Lung (tissue), 16 donors: Measurements from ENCODE around the gene NIPAL3. TPM values are rescaled to one million over a fixed set of nuclear protein-coding genes. Genes with fewer than 3 reads are reported as not detected.
A peak's percentile ranks its signal among the peaks of the same experiment; 100 is the strongest.

Experiments
- ATAC-seq: fragments of 200-7000 bp; cut with Tn5 transposase; one replicate; pipeline ENCODE4 v1.9.1; 2020; ENCODE audit warnings: moderate number of reproducible peaks; ENCODE audit not compliant: insufficient read depth, low FRiP score
- DNase-seq, 3 donors: peaks; one replicate each; pipeline ENCODE4 v3.0.0-alpha.2; 2013 to 2017
- H3K27ac ChIP-seq, 2 donors: one replicate each; pipeline ENCODE4 v1.5.1; 2013; ENCODE audit warnings: mild to moderate bottlenecking in 2 of 2, moderate library complexity in 2 of 2, control low read depth in 1 of 2, inconsistent platforms in 1 of 2, low read depth in 1 of 2, low read length in 1 of 2
- H3K27me3 ChIP-seq, 3 donors: one replicate each; pipeline ENCODE4 v1.5.1; 2013; ENCODE audit warnings: low read length in 2 of 3; ENCODE audit not compliant: control insufficient read depth in 3 of 3, insufficient read depth in 3 of 3
- H3K36me3 ChIP-seq, 4 donors: one replicate each; pipeline ENCODE4 v1.5.1; 2013; ENCODE audit warnings: low read length in 4 of 4, mild to moderate bottlenecking in 1 of 4, moderate library complexity in 1 of 4; ENCODE audit not compliant: control insufficient read depth in 4 of 4, insufficient read depth in 4 of 4
- H3K4me1 ChIP-seq, 5 donors: one replicate each; pipeline ENCODE4 v1.5.1; 2013; ENCODE audit warnings: low read length in 5 of 5, mild to moderate bottlenecking in 2 of 5, moderate library complexity in 1 of 5; ENCODE audit not compliant: control insufficient read depth in 5 of 5, insufficient read depth in 5 of 5
- H3K4me3 ChIP-seq: one replicate; pipeline ENCODE4 v1.5.1; 2013; ENCODE audit warnings: mild to moderate bottlenecking, control low read depth, moderate library complexity
- H3K9ac ChIP-seq, 2 donors: one replicate each; pipeline ENCODE4 v1.5.1; 2013; ENCODE audit warnings: low read length in 2 of 2, control low read depth in 1 of 2; ENCODE audit not compliant: insufficient read depth in 1 of 2
- H3K9me3 ChIP-seq, 4 donors: one replicate each; pipeline ENCODE4 v1.5.1; 2013; ENCODE audit warnings: low read length in 3 of 4, mild to moderate bottlenecking in 1 of 4, moderate library complexity in 1 of 4; ENCODE audit not compliant: control insufficient read depth in 4 of 4, insufficient read depth in 3 of 4
- WGBS, 2 donors: extraction: QIAGEN DNeasy Blood & Tissue Kit; methylation state at CpG; one replicate each; pipeline ENCODE4 v1.1.7; 2013; 5-methylcytosine and 5-hydroxymethylcytosine counted together
- long read RNA-seq, 5 donors: transcript quantifications; one replicate each; lab custom pipeline, GENCODE V29; 2026
- polyA plus RNA-seq, 2 donors: library from polyadenylated mRNA; stranded (reverse); fragments of 200-250 nt; gene quantifications; one replicate each; pipeline ENCODE4 v1.2.1, GENCODE V29; 2013
- total RNA-seq, 2 donors: library from RNA; depleted of rRNA in 1 of 2; stranded (reverse); fragments of >200 nt in 1 of 2; gene quantifications; one replicate each; pipeline ENCODE4 v1.2.1, GENCODE V29; 2014 to 2021
- TF ChIP-seq, protein P1 (sequence below): IDR thresholded peaks from 2 replicates; pipeline ENCODE4 v1.5.1; 2012; ENCODE audit warnings: mild to moderate bottlenecking; ENCODE audit errors: control extremely low read depth, extremely low read depth
- donor health status: control.
- donor health status: control.
- donor health status: Bipolar disorder and iron deficiency.
- donor health status: healthy.
- donor health status: DM: yes; HTN: yes; CAD: no.

The NIPAL3 gene
- total RNA-seq (10 to 100 TPM; 25.7 to 31.8 TPM), polyA plus RNA-seq (10 to 100 TPM; 11.9 to 14.0 TPM)
- long read RNA-seq, donor 1, partial matches to known transcripts = 0 of 1 reads
- long read RNA-seq, donor 1, other reads (novel, unspliced or antisense) = 0 of 1 reads
- long read RNA-seq, donor 2, partial matches to known transcripts = 0 of 2 reads
- long read RNA-seq, donor 2, other reads (novel, unspliced or antisense) = 0 of 2 reads
- long read RNA-seq, donor 3, partial matches to known transcripts = 0 of 1 reads
- long read RNA-seq, donor 3, other reads (novel, unspliced or antisense) = 0 of 1 reads
- long read RNA-seq, donor 4 = 0 reads
- long read RNA-seq, donor 5, partial matches to known transcripts = 0 of 2 reads
- long read RNA-seq, donor 5, other reads (novel, unspliced or antisense) = 0 of 2 reads

DNA sequence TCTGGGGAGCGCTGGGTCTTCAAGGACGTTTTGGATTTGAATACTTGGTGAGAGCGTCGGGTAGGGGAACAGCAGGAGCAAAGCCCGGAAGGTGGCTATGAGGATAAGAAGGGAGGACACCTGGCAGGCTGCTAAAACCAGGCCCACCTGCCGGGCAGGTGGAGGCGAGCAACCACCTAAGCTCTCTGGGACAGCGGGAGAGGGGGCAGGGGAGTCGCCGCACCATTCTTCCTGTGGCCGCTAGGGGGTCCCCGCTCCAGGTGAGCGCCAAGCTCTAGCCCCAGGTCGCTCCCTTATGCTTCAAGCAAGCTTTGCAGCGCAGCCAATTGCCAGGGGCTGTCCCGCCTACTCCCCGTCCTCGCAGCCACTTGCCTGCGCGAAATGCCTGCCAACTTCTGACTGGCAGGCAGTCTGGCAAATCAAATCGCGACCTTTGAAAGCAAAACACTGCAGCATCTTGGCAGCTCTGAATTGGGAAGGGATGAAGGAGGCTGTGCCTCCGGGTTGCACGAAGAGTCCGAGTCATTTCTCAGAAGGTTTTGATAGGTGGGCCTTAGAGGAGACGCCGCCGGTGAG lies at the start of gene NIPAL3:
Gene NIPAL3 (plus strand): TSS at position 469 of the 576 bp plus-strand sequence. CDS start 3,746 bp downstream, outside the sequence.
- Histone ChIP-seq H3K9me3 (no peaks in the 10 kb centered on the region), H3K9ac (peak within 1 kb of the TSS; percentile 32 to 56), H3K27me3 (no peaks in the 10 kb centered on the region), H3K4me3 (peak within 1 kb of the TSS; percentile 69), H3K36me3 (peaks cover 0 to 5% (median under 1%) of the 10 kb centered on the region in 4 donors), H3K4me1 (peaks cover 0 to 26% (median 6%) of the 10 kb centered on the region in 5 donors), H3K27ac (peak within 1 kb of the TSS in 1 of 2 donors; percentile 68)
- ATAC-seq (peak; percentile 91), DNase-seq (peak; percentile 98 to 100 (median 99))
- WGBS, 2 donors = 2 to 3% methylated on average over 28 of the region's 28 CpGs
- TF ChIP-seq, protein P1, sequence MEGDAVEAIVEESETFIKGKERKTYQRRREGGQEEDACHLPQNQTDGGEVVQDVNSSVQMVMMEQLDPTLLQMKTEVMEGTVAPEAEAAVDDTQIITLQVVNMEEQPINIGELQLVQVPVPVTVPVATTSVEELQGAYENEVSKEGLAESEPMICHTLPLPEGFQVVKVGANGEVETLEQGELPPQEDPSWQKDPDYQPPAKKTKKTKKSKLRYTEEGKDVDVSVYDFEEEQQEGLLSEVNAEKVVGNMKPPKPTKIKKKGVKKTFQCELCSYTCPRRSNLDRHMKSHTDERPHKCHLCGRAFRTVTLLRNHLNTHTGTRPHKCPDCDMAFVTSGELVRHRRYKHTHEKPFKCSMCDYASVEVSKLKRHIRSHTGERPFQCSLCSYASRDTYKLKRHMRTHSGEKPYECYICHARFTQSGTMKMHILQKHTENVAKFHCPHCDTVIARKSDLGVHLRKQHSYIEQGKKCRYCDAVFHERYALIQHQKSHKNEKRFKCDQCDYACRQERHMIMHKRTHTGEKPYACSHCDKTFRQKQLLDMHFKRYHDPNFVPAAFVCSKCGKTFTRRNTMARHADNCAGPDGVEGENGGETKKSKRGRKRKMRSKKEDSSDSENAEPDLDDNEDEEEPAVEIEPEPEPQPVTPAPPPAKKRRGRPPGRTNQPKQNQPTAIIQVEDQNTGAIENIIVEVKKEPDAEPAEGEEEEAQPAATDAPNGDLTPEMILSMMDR = peak; percentile 63

DNA sequence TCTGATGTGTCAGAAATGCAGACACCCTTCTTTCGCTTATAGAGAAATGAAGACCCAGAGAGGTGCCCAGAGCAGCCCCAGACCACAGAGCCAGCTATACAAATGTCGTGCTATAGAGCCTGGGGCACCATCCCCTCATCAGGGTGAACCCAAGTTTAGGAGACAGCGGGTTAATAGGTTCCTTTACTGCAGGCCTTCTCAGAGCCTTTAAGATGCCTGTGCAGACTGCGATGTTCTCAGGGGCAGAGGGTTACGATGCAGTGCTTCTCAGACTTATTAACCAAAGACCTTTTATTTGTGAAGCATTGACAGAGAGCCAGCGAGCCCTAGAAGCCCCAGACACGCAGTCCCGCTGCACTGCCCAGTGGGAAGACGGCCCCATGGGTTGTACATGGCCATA lies 48.9 kb upstream of the NIPAL3 start:
- Histone ChIP-seq H3K9me3 (no peaks in the 10 kb centered on the region), H3K27me3 (no peaks in the 10 kb centered on the region), H3K27ac (no peak overlapping the region), H3K4me3 (no peak overlapping the region), H3K36me3 (no peaks in the 10 kb centered on the region), H3K9ac (no peak overlapping the region), H3K4me1 (peaks cover 0 to 11% (median 0%) of the 10 kb centered on the region in 5 donors)
- TF ChIP-seq, protein P1 = no peak
- 97% methylated on average over 9 of the region's 9 CpGs for WGBS, 2 donors
- DNase-seq (no peak), ATAC-seq (no peak)

DNA sequence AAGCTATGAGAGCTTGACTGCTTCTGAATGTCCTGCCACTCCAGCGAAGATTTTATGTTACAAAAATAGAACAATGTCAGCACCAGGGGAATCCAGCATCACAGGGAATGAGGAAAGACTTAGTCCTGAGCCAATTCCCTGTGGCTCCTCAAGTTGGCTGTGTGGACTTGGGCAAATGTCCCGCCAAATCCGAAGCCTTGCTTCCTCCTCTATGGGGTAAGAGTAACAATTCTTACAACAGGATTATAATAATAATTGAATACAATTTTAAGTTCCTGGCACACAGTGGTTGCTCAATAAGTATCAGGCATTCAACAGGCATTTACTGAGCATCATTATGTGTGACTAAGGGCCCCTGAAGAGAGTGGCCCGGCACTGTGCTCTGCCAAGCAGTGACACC lies 46.4 kb upstream of the NIPAL3 start:
- no peak overlapping the region for H3K9ac ChIP-seq
- WGBS, 2 donors = 83 to 89% methylated on average over 4 of the region's 4 CpGs
- no peak overlapping the region for H3K27ac ChIP-seq
- no peak overlapping the region for H3K4me3 ChIP-seq
- no peaks in the 10 kb centered on the region for H3K9me3 ChIP-seq
- peaks cover 0 to 11% (median 0%) of the 10 kb centered on the region in 5 donors for H3K4me1 ChIP-seq
- TF ChIP-seq, protein P1 = no peak
- DNase-seq (no peak), ATAC-seq (no peak)
- H3K36me3 ChIP-seq = peaks cover 0 to 2% (median 0%) of the 10 kb centered on the region in 4 donors
- no peaks in the 10 kb centered on the region for H3K27me3 ChIP-seq
